ENCODE measurements around the gene WDFY4. TPM values are rescaled to one million over a fixed set of nuclear protein-coding genes. Genes with fewer than 3 reads are reported as not detected.

The WDFY4 gene
- total and polyA plus RNA-seq, 2 of the 4 experiments (the other 2 are of a cell fraction) = not detected

GRCh38 chr10:48882881-48883280 lies 198.2 kb downstream of the WDFY4 start:
- Histone ChIP-seq H2AK9ac (replicated peaks; ENCODE audit: low read depth, low read length, poor library complexity) (no peak overlapping the region), H2BK15ac (ENCODE audit: low read depth, low read length) (no peak overlapping the region), H2BK120ac (ENCODE audit: low read depth, low read length) (no peak overlapping the region), H4K5ac (ENCODE audit: low read depth, low read length) (no peak overlapping the region), H2AK5ac (ENCODE audit: low read depth, low read length) (no peak overlapping the region), H3K9me3 (ENCODE audit: control insufficient read depth, insufficient read depth, low read length) (no peaks in the 10 kb centered on the region), H2AFZ (replicated peaks; ENCODE audit: low read length, poor library complexity) (no peak overlapping the region), H3K9me1 (ENCODE audit: insufficient read depth, low read length) (no peaks in the 10 kb centered on the region), H3K4me2 (ENCODE audit: low read depth, low read length) (no peak overlapping the region), H2BK5ac (ENCODE audit: low read depth, low read length, poor library complexity, severe bottlenecking) (no peak overlapping the region), H3K18ac (ENCODE audit: low read depth, low read length) (no peak overlapping the region), H4K20me1 (ENCODE audit: insufficient read depth, low read length) (no peaks in the 10 kb centered on the region), H2BK20ac (ENCODE audit: low read depth, low read length) (no peak overlapping the region), H3K4me1 (ENCODE audit: control insufficient read depth, insufficient read depth, low read length) (no peaks in the 10 kb centered on the region), H3K27ac (ENCODE audit: insufficient read depth, low read length) (no peak overlapping the region), H3K56ac (ENCODE audit: extremely low read depth, insufficient read depth, low read length) (no peak overlapping the region), H3K9ac (ENCODE audit: low read depth, low read length) (no peak overlapping the region), H3K23ac (ENCODE audit: low read depth, low read length) (no peak overlapping the region), H4K8ac (ENCODE audit: low read depth in 2 of 2, low read length in 2 of 2) (no peak overlapping the region), H3K4ac (ENCODE audit: low read depth, low read length) (no peak overlapping the region), H3K36me3 (ENCODE audit: control insufficient read depth, insufficient read depth, low read length) (no peaks in the 10 kb centered on the region), H3K27me3 (ENCODE audit: control insufficient read depth, insufficient read depth, low read length) (peaks cover 6% of the 10 kb centered on the region), H3K4me3 (ENCODE audit: insufficient read depth, low read depth, low read length) (no peak overlapping the region), H3K14ac (replicated peaks; ENCODE audit: low read depth, low read length) (no peak overlapping the region), H3K79me1 (ENCODE audit: low read depth in 1 of 2, low read length in 2 of 2) (no peaks in the 10 kb centered on the region), H4K91ac (ENCODE audit: insufficient read depth, low read depth, low read length) (no peak overlapping the region)
- intact Hi-C loops (cut with micrococcal nuclease) = no loop called here
- no TSS peak for BruUV-seq (replicated peaks)
- no CpG with 5 or more reads among the region's 2 CpGs for WGBS, 2 experiments (ENCODE audit: extremely low coverage in 2 of 2, insufficient read length in 1 of 2)
- in situ Hi-C loops (cut with MboI; ENCODE audit: low sequenced_read_pairs) = no loop called here
- TF ChIP-seq RCOR1 (IDR thresholded peaks at IDR 0.05; ENCODE audit: insufficient replicate concordance, low read length) (no peak), MAFK (IDR thresholded peaks at IDR 0.05; ENCODE audit: low read depth, low read length) (no peak), SMC3 (IDR thresholded peaks at IDR 0.05; ENCODE audit: low read depth, low read length) (no peak), MAZ (IDR thresholded peaks at IDR 0.05; ENCODE audit: borderline replicate concordance, low read depth, low read length) (no peak), MXI1 (IDR thresholded peaks at IDR 0.05; ENCODE audit: borderline replicate concordance, low read depth, low read length) (no peak), CHD1 (IDR thresholded peaks at IDR 0.05; ENCODE audit: low read depth, low read length) (no peak), POLR2A (IDR thresholded peaks at IDR 0.05; ENCODE audit: low read depth, low read length) (no peak), RAD21 (IDR thresholded peaks at IDR 0.05; ENCODE audit: low read length) (no peak), NFE2L2 (IDR thresholded peaks at IDR 0.05; ENCODE audit: low read depth, low read length) (no peak), CEBPB (IDR thresholded peaks at IDR 0.05; ENCODE audit: low read depth, low read length) (no peak), FOS (IDR thresholded peaks at IDR 0.05; ENCODE audit: low read depth, low read length) (no peak), RFX5 (IDR thresholded peaks at IDR 0.05; ENCODE audit: low read depth, low read length) (no peak), CTCF (conservative IDR thresholded peaks at IDR 0.05; ENCODE audit: low read depth, low read length) (no peak), BHLHE40 (IDR thresholded peaks at IDR 0.05; ENCODE audit: low read depth, low read length) (no peak), USF2 (IDR thresholded peaks at IDR 0.05; ENCODE audit: low read depth, low read length) (no peak)
- ATAC-seq (ENCODE audit: low read depth) (no peak), DNase-seq (no peak)
- ChIA-PET POLR2A (ENCODE audit: unreplicated experiment) (no interaction called here), CTCF (no interaction called here)
- dilution Hi-C loops (cut with HindIII; ENCODE audit: low sequenced_read_pairs, unreplicated experiment) = no loop called here

Data from IMR-90 (cell line).